ENCODE results near the gene CD300LF. TPM values are rescaled to one million over a fixed set of nuclear protein-coding genes. Genes with fewer than 3 reads are reported as not detected.

The CD300LF gene
- total RNA-seq, 2 donors from 2014 or later, result 1.0 to 1.1 TPM

DNA sequence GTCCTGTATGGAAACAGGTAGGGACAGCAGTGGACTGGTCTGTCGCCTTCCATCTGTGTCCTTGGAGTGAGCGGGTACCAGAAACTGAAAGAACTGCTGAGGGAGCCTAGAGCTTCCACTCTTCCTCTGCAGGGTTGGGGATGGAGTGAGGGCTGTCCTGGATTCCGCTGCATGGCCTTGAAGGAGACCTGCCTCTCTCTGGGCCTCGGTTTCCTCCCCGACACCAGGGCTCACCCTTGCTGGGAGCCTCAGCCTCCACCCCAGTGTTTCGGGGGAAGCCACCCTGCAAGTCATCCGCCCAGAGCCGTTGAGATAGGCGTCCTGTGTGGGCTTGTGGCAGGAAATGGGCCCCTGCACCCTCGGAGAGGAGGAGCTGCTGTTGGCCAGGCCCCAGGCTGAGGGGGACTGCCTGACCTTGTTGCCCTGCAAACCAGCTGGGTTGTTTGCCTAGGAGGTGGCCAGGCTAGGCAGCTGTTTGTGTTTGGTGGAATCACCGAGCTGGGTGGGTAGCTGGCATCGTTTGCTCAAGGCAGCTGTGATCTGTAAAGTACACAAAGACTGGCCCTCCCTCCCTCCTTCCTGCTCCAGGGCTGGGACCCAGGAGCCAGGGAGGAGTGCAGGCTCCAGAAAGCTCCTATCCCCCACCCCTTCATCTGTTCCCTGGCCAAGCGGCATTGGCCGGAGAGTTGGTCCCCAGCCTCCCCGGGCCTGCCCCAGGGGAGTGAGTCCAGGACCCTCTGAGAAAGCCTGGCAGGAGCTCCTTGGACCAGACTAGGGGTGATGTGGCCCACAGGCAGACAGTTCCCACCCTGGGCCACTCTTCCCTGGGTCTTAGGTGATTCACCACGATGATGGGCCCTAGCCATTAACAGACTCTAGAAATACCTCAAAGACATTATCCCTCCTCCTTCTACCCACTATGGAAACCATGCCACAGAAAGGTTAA, 25.6 kb upstream of the CD300LF start:
- H3K27ac ChIP-seq, result peak overlapping the region; percentile 23
- peaks cover 19% of the 10 kb centered on the region for H3K27me3 ChIP-seq
- intact Hi-C loops (cut with DNase I), result loop anchor here (10.0 kb wide), 1 partner anchor 84 kb away; no protein-coding TSS in a partner anchor
- H3K4me3 ChIP-seq, result peak overlapping the region; percentile 35
- DNase-seq, result peak; percentile 77
- H3K4me1 ChIP-seq, result peaks cover 17% of the 10 kb centered on the region
- peak overlapping the region; percentile 55 to 61 for H3K9ac ChIP-seq (ENCODE audit: low read depth in 2 of 2, low read length in 2 of 2)
- H3K9me3 ChIP-seq, result no peaks in the 10 kb centered on the region
- TF ChIP-seq, protein P1, sequence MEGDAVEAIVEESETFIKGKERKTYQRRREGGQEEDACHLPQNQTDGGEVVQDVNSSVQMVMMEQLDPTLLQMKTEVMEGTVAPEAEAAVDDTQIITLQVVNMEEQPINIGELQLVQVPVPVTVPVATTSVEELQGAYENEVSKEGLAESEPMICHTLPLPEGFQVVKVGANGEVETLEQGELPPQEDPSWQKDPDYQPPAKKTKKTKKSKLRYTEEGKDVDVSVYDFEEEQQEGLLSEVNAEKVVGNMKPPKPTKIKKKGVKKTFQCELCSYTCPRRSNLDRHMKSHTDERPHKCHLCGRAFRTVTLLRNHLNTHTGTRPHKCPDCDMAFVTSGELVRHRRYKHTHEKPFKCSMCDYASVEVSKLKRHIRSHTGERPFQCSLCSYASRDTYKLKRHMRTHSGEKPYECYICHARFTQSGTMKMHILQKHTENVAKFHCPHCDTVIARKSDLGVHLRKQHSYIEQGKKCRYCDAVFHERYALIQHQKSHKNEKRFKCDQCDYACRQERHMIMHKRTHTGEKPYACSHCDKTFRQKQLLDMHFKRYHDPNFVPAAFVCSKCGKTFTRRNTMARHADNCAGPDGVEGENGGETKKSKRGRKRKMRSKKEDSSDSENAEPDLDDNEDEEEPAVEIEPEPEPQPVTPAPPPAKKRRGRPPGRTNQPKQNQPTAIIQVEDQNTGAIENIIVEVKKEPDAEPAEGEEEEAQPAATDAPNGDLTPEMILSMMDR (IDR thresholded peaks at IDR 0.05), result no peak
- no peaks in the 10 kb centered on the region for H3K36me3 ChIP-seq

DNA sequence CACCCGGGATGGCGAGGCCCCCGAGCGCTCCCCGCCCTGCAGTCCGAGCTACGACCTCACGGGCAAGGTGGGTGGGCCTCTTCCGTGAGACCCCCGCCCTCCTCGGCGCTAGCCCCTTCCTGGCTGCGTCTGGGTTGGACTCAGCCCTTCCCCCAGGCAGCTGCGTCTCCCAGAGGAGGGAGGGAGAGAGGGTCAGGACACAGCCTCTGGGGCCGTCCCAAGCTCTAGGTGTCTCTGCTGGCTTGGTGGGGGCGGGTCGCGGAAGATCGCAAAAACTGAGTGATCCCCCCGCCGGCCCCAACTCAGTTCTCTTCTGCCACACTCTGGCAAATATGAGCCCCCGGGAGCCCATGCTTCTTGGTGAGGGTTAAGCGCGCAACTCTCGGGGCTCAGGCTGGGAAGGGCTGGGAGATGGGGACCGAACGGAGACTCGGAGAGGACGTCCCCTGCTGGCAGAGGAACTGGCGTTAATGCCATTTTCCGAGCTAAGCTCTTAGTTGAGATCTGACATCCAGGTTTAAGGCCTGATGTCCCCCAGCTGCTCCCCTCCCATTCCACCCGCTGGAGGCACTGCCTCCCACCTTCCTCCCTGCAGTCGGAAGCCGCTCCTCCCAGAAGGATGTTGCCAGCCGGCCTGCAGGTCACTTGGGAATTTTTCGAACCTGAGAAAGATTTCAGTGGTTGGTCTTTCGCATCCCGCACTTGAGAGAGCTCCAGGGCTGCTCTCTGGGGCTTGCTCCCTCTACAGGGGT, 24.8 kb upstream of the CD300LF start:
- intact Hi-C loops (cut with DNase I), result loop anchor here (10.0 kb wide), 1 partner anchor 83 kb away; no protein-coding TSS in a partner anchor
- TF ChIP-seq, protein P1 (IDR thresholded peaks at IDR 0.05), result peak; percentile 12
- H3K9me3 ChIP-seq, result no peaks in the 10 kb centered on the region
- peak overlapping the region; percentile 61 for H3K9ac ChIP-seq (ENCODE audit: low read depth in 2 of 2, low read length in 2 of 2)
- H3K27me3 ChIP-seq, result peaks cover 19% of the 10 kb centered on the region
- DNase-seq, result no peak
- peak overlapping the region; percentile 23 for H3K27ac ChIP-seq
- H3K36me3 ChIP-seq, result no peaks in the 10 kb centered on the region
- H3K4me1 ChIP-seq, result peaks cover 17% of the 10 kb centered on the region
- peak overlapping the region; percentile 35 for H3K4me3 ChIP-seq

DNA sequence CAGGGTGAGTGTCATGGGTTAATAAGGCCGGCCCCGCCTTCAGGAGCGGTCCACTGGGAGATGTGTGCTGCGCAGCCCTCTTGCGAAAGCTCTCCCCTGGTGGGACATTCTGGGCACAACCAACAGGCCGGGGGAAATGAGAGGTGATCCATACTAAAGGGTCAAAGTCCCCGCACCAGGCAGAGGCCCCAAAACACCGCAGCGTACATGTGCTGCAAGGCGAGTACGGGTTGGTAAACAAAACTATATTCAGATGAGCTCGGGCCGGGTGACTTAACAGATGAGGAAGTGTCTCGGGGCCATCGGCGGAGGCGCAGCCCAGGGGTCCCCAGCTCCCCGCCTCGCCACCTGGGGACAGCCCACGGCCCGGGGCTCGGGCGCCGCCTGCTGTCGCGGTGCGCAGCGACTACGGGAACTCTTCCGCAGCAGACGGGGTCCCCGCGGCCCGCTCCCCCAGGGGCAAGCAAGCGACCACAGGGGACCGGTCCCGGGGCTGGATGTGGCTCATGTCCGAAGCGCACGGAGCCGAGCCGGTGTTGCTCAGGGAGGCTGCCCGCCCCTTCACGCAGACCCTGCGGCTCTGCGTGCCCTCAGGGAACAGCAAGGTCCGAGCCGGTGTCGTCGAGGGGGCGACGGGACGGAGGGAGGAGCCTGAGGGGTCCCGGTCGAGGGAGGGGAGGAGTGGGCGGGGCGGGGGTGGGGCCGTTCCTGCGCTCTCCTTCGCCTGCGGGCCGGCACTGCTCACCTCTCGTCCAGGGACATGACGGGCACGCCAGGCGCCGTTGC, 24.0 kb upstream of the CD300LF start, which contains the start of gene RAB37:
TSS of gene RAB37 (plus strand) at position 744 of the 786 bp plus-strand sequence. CDS start at position 761, 17 bp downstream.
- TF ChIP-seq, protein P1 (IDR thresholded peaks at IDR 0.05), result peak; percentile 37
- intact Hi-C loops (cut with DNase I), result loop anchor here (10.0 kb wide), 1 partner anchor 82 kb away; no protein-coding TSS in a partner anchor
- Histone ChIP-seq H3K4me1 (peaks cover 17% of the 10 kb centered on the region), H3K9ac (ENCODE audit: low read depth in 2 of 2, low read length in 2 of 2) (peak within 1 kb of the TSS; percentile 61), H3K27me3 (peaks cover 19% of the 10 kb centered on the region), H3K9me3 (no peaks in the 10 kb centered on the region), H3K4me3 (peak within 1 kb of the TSS; percentile 35), H3K27ac (peak within 1 kb of the TSS; percentile 23), H3K36me3 (no peaks in the 10 kb centered on the region)
- peak; percentile 58 for DNase-seq

DNA sequence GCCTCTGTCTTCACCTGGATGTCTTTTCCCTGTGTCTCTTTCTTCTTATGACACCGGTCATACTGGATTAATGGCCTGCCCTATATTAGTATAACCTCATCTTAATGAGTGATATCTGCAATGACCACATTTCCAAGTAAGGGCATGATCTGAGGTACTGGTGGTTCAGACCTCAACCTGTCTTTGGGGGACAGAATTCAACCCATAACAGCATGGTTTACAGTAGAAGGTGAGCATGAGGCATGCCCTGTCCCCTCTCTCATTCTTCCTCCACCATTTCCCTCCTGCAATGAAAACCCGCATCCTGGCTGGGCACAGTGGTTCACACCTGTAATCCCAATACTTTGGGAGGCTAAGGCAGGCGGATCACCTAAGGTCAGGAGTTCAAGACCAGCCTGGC, 21.5 kb upstream of the CD300LF start:
- Histone ChIP-seq H3K36me3 (no peaks in the 10 kb centered on the region), H3K9ac (ENCODE audit: low read depth in 2 of 2, low read length in 2 of 2) (no peak overlapping the region), H3K4me1 (peaks cover 17% of the 10 kb centered on the region), H3K27ac (no peak overlapping the region), H3K27me3 (peaks cover 19% of the 10 kb centered on the region), H3K4me3 (no peak overlapping the region), H3K9me3 (no peaks in the 10 kb centered on the region)
- intact Hi-C loops (cut with DNase I), result loop anchor here (10.0 kb wide), 1 partner anchor 79 kb away; no protein-coding TSS in a partner anchor
- TF ChIP-seq, protein P1 (IDR thresholded peaks at IDR 0.05), result no peak
- DNase-seq, result no peak
